Measurements from ENCODE around the gene NAV1. TPM values are rescaled to one million over a fixed set of nuclear protein-coding genes. Genes with fewer than 3 reads are reported as not detected.

Gene NAV1
- polyA plus RNA-seq, 1 donor (not counting 4 experiments of a cell fraction or from before 2014, with no cell fraction given), result 13.2 TPM

GRCh38 chr1:201489643-201490261 is 49.2 kb upstream of the NAV1 start:
- peaks cover 6% of the 10 kb centered on the region for H3K79me2 ChIP-seq (ENCODE audit: control insufficient read depth, insufficient read depth, low read length)
- H4K20me1 ChIP-seq (ENCODE audit: control insufficient read depth, extremely low read depth, insufficient read depth, low read length), result peaks cover 2% of the 10 kb centered on the region
- no peak overlapping the region for H3K4me3 ChIP-seq (ENCODE audit: control insufficient read depth in 2 of 3, extremely low read depth in 1 of 3, insufficient read depth in 2 of 3, low read depth in 1 of 3, low read length in 3 of 3)
- no peaks in the 10 kb centered on the region for H3K27me3 ChIP-seq (ENCODE audit: control insufficient read depth, extremely low read depth, insufficient read depth, low read length)
- no peak overlapping the region for H3K9ac ChIP-seq (ENCODE audit: control insufficient read depth, extremely low read depth, insufficient read depth, low read length)
- TF ChIP-seq CTCF (optimal IDR thresholded peaks at IDR 0.05 in 1 of 3, IDR thresholded peaks at IDR 0.05 in 1 of 3, conservative IDR thresholded peaks at IDR 0.05 in 1 of 3; ENCODE audit: extremely low read depth in 1 of 3, insufficient read depth in 2 of 3, low read length in 3 of 3) (no peak), EZH2 (IDR thresholded peaks at IDR 0.05; ENCODE audit: low read length) (no peak)
- DNase-seq (ENCODE audit: low read depth, low spot score) (no peak), FAIRE-seq (no peak)
- H3K9me1 ChIP-seq (ENCODE audit: control insufficient read depth, extremely low read depth, insufficient read depth, low read length), result no peaks in the 10 kb centered on the region
- peaks cover 26% of the 10 kb centered on the region for H3K4me1 ChIP-seq (ENCODE audit: control insufficient read depth, extremely low read depth, insufficient read depth, low read length)
- H3K27ac ChIP-seq (ENCODE audit: control insufficient read depth, insufficient read depth, low read length), result peak overlapping the region; percentile 32
- H3K4me2 ChIP-seq (ENCODE audit: control insufficient read depth, extremely low read depth, insufficient read depth, low read depth, low read length), result peak overlapping the region; percentile 30
- dilution Hi-C loops (cut with MboI; ENCODE audit: extremely low pct_ligation_motif_present, low sequenced_read_pairs), result no loop called here
- no peaks in the 10 kb centered on the region for H3K9me3 ChIP-seq (ENCODE audit: control insufficient read depth, low read depth, low read length)
- peaks cover 34 to 49% of the 10 kb centered on the region in 2 experiments for H3K36me3 ChIP-seq (ENCODE audit: control insufficient read depth in 2 of 2, extremely low read depth in 1 of 2, insufficient read depth in 2 of 2, low read length in 2 of 2)
- no peak overlapping the region for H2AFZ ChIP-seq (ENCODE audit: control insufficient read depth, low read length)

GRCh38 chr1:201490708-201491131 is 48.2 kb upstream of the NAV1 start:
- Histone ChIP-seq H3K79me2 (ENCODE audit: control insufficient read depth, insufficient read depth, low read length) (peaks cover 6% of the 10 kb centered on the region), H3K4me2 (ENCODE audit: control insufficient read depth, extremely low read depth, insufficient read depth, low read depth, low read length) (no peak overlapping the region), H3K9me3 (ENCODE audit: control insufficient read depth, low read depth, low read length) (no peaks in the 10 kb centered on the region), H3K4me3 (ENCODE audit: control insufficient read depth in 2 of 3, extremely low read depth in 1 of 3, insufficient read depth in 2 of 3, low read depth in 1 of 3, low read length in 3 of 3) (no peak overlapping the region), H3K9ac (ENCODE audit: control insufficient read depth, extremely low read depth, insufficient read depth, low read length) (no peak overlapping the region), H3K36me3 (ENCODE audit: control insufficient read depth in 2 of 2, extremely low read depth in 1 of 2, insufficient read depth in 2 of 2, low read length in 2 of 2) (peaks cover 32 to 50% of the 10 kb centered on the region in 2 experiments), H3K9me1 (ENCODE audit: control insufficient read depth, extremely low read depth, insufficient read depth, low read length) (no peaks in the 10 kb centered on the region), H3K4me1 (ENCODE audit: control insufficient read depth, extremely low read depth, insufficient read depth, low read length) (peaks cover 30% of the 10 kb centered on the region), H3K27me3 (ENCODE audit: control insufficient read depth, extremely low read depth, insufficient read depth, low read length) (no peaks in the 10 kb centered on the region), H3K27ac (ENCODE audit: control insufficient read depth, insufficient read depth, low read length) (no peak overlapping the region), H2AFZ (ENCODE audit: control insufficient read depth, low read length) (no peak overlapping the region), H4K20me1 (ENCODE audit: control insufficient read depth, extremely low read depth, insufficient read depth, low read length) (peaks cover 8% of the 10 kb centered on the region)
- FAIRE-seq (no peak), DNase-seq (ENCODE audit: low read depth, low spot score) (no peak)
- dilution Hi-C loops (cut with MboI; ENCODE audit: extremely low pct_ligation_motif_present, low sequenced_read_pairs), result no loop called here
- no peak for TF ChIP-seq EZH2 (IDR thresholded peaks at IDR 0.05; ENCODE audit: low read length)
